DMS153 treated with DMSO at 0.1 percent for 48 hours (cell line): ENCODE results near the gene CETP.

ENCODE experiments used
- DNase-seq: peaks from one replicate; lab custom pipeline; 2025; ENCODE audit not compliant: unreplicated experiment; lab: John Stamatoyannopoulos, UW

The CETP gene

DNA sequence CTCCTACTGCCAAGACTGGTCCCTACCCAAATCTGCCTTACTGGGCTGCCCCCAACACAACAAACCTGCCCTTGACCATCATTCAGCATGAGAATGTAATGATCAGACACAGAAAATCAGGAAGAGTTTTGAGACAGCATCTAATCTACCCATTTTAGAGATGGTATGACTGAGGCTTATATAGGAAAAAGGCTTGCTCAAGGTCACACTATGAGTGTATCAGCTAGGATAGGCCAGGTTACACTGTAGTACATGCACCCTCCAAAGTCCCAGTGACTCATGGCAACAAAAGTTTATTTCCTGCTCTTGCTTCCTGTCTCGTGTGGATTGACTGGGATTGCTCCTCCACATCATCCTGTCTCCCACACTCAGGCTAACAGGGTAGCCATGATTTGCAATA is 55.5 kb downstream of the CETP start:
- no peak for DNase-seq

DNA sequence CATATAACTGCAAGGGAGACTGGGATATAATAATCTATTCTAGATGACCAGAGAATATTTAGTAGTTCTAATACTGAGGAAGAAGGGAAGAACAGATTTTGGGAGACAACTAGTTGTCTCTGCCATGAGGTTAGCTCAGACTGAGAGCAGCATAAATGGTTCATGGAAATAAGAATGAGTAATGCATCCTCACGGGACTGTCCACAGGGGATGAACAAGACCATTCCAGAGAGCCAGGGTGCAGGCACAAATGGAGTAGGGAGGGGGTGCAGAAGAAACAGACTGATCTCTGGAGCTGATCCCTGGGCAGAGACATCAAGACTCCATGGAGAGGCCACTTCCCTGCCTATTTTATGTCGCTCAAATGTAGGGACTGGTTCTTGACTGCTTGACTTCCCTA is 58.0 kb downstream of the CETP start:
- no peak for DNase-seq

DNA sequence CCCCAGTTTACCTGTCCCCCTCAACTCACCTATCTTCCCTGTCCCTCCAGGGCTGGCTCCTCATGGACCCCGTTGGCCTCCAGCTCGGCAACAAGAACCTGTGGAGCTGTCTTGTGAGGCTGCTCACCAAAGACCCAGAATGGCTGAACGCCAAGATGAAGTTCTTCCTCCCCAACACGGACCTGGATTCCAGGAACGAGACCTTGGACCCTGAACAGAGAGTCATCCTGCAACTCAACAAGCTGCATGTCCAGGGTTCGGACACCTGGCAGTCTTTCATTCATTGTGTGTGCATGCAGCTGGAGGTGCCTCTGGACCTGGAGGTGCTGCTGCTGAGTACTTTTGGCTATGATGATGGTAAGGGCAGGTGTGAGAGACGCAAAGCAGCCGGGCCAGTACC is 58.9 kb downstream of the CETP start:
- no peak for DNase-seq

DNA sequence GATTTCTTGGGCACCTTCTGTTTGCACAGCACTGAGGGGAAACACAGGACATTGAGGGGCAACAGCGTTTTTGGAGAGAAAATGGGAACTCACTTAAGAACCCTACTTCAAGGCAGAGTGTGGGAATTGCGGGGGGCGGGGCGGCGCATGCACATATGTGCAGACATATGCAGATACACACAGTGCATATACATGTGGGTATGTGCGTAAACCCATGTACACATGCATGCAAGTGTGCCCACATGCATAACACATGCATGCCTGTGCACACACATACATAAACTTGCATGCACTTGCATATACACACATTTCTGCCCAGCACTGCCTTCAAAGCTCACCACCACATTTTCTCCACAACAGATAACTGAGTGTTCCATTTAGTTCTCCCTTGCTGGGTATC is 60.0 kb downstream of the CETP start:
- DNase-seq: no peak

DNA sequence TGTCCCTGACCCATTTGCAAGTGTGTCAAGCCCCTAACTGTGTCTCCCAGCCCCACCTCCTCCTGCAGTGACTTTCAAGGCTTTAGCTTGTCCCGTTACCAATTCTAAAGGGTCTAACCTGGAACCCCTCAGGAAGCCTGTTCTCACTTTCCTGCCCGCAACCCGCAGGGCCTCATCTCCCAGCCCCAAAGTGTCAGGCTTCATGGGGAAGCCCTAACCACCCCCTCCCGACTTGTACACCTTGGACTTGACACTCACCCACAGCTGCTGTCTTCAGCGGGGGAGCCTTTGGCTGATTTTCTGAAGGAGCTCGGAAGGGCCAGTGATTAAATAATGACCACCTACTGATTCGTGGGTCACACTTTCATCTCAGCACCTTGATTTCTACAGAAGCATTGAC is 60.7 kb downstream of the CETP start:
- no peak for DNase-seq

DNA sequence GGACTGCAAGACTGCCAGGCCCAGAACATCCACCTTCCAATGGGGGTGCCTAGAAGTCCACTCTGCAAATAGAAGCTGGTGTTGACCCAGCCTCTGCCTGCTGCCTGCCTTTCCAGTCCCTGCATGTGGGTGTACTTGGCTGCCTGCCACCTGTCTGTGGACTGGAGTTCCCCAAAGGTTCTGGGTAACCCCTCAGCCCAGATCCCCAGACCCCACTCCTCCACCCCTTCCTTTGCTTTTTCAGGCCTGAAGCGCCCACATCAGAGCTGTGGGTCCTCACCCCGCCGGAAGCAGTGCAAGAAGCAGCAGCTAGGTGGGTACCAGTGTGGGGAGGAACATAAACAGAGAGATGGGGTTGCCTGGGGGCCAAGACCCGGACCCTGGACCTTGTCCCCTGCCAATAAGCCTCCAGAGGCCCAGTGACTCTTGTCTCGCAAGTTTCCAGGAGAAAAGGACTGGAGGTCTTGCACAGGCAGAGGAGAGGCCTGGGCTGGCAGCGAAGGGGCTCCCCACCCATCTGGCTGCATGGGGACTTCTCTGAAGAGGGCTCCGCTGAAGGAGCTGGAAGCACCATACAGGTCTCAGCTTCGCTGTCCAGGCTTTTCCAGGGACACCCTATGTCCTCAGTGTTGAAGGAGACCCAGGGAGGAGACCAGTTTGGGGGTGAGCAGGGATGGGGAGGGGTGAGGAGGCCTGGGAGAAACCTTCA is 61.9 kb downstream of the CETP start:
- DNase-seq: no peak

DNA sequence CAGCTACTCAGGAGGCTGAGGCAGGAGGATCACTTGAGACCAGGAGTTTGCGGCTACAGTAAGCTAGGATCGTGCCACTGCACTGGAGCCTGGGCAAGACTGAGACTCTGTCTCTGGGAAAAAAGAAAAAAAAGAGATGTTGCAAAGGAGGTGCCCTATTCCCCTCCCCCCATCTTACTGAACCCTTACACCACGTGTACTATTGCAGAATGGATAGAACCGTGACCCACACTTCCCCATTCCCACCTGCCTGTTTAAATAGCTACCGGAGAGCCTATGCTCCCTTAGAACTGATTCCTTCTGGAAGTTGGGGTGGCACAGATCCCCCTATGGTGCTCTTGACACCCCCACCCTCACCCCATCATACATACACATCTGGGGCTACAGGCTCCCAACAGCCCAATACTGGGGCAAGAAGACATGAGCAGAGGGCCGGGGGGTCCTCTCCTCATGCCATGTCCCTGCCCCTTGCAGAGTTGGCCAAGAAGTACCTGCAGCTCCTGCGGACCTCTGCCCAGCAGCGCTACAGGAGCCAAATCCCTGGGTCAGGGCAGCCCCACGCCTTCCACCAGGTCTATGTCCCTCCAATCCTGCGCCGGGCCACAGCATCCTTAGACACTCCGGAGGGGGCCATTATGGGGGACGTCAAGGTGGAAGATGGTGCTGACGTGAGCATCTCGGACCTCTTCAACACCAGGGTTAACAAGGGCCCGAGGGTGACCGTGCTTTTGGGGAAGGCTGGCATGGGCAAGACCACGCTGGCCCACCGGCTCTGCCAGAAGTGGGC is 63.3 kb downstream of the CETP start:
- DNase-seq: no peak

DNA sequence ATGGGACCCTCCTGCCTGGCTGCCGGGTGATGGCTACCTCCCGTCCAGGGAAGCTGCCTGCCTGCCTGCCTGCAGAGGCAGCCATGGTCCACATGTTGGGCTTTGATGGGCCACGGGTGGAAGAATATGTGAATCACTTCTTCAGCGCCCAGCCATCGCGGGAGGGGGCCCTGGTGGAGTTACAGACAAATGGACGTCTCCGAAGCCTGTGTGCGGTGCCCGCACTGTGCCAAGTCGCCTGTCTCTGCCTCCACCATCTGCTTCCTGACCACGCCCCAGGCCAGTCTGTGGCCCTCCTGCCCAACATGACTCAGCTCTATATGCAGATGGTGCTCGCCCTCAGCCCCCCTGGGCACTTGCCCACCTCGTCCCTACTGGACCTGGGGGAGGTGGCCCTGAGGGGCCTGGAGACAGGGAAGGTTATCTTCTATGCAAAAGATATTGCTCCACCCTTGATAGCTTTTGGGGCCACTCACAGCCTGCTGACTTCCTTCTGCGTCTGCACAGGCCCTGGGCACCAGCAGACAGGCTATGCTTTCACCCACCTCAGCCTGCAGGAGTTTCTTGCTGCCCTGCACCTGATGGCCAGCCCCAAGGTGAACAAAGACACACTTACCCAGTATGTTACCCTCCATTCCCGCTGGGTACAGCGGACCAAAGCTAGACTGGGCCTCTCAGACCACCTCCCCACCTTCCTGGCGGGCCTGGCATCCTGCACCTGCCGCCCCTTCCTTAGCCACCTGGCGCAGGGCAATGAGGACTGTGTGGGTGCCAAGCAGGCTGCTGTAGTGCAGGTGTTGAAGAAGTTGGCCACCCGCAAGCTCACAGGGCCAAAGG is 64.4 kb downstream of the CETP start:
- no peak for DNase-seq

DNA sequence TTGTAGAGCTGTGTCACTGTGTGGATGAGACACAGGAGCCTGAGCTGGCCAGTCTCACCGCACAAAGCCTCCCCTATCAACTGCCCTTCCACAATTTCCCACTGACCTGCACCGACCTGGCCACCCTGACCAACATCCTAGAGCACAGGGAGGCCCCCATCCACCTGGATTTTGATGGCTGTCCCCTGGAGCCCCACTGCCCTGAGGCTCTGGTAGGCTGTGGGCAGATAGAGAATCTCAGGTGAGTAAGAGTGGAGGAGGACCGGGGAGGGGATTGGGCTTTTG is 65.0 kb downstream of the CETP start:
- DNase-seq: no peak

DNA sequence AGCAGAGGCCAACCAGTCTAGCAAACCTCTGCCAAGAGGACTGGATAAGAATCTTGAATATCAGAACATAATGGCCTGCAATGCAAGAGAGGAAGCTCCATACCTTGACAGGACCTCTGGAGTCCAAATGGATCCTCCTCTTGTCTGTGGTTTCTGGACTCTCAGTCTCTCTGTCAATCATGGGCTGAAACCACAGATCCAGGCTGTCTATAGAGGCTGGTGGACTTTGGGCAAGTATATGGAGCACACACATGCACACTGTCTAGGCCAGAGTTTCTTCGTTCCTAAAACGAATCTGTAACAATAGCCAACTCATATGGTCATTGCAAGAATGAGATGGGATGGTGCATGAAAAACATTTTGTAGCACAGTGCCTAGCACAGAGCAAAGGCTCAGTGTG is 65.3 kb downstream of the CETP start:
- DNase-seq: no peak

DNA sequence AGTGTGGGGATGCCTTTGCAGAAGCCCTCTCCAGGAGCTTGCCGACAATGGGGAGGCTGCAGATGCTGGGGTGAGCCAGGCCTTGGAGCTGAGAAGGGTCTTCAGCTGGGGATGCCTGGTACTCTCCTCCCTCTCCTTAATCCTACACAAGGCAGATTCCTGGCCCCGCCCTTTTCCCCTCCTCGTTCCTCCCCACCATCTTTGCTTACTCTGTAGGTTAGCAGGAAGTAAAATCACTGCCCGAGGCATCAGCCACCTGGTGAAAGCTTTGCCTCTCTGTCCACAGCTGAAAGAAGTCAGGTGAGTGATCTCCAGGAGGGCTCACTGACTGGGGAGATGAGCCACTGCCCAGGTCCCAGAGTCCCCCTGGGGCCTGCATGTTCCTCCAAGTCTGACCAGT is 66.3 kb downstream of the CETP start:
- no peak for DNase-seq

DNA sequence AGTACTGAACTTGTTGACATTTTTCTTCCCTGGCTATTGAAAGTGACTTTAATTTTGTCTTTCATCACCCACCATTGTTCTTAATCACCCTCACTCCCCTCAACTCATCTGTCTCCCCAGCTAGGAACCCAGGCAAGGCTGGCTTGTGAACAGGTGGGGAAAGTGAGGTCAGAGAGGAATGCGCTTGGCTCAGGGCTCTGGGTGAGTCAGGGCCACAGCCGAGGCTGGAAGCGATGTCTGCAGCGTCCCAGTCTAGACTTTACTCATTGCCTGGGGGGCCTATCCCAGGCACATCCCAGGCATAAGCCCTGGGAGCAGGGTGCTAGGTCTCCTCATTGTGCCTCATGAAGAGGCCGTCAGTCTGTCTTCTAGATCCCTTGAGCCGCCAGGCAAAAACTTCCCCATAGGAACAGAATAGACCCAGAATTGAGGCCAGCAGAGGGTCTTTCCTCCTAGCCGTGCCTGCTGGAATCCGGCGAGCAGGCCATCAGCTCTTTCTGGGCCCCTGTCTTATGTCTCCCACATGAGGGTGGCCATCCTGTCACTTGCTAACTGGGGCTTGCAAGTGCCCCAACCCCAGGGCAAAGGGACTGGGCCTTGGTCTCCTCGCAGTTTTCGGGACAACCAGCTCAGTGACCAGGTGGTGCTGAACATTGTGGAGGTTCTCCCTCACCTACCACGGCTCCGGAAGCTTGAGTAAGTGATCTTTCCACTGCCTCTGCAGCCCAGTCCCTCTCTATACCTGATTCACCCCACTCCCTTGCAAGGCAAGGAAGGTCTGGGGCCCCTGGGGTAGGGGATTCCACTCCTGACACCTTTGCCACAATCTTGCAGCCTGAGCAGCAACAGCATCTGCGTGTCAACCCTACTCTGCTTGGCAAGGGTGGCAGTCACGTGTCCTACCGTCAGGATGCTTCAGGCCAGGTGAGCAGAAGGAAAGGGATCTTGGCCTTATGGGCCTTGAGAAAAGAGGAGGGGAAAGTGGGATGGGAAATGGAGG is 67.7 kb downstream of the CETP start:
- no peak for DNase-seq

DNA sequence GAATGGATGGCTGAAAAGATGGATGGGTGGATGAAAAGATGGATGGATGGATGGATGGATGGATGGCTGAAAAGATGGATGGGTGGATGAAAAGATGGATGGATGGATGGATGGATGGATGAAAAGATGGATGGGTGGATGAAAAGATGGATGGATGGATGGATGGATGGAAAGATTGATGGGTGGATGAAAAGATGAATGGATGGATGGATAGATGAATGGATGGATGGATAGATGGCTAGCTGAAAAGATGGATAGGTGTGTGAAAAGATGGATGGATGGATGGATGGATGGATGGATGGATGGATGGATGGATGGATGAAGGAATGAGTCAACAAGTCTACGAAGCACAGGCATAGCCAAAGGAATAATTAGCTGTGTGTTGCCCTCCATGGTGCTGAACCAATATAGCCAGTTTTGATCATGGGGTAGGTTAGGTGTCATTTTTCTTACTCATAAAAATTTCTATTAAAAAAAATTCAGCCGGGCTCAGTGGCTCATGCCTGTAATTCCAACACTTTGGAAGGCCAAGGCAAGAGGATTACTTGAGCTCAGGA is 68.7 kb downstream of the CETP start:
- no peak for DNase-seq

DNA sequence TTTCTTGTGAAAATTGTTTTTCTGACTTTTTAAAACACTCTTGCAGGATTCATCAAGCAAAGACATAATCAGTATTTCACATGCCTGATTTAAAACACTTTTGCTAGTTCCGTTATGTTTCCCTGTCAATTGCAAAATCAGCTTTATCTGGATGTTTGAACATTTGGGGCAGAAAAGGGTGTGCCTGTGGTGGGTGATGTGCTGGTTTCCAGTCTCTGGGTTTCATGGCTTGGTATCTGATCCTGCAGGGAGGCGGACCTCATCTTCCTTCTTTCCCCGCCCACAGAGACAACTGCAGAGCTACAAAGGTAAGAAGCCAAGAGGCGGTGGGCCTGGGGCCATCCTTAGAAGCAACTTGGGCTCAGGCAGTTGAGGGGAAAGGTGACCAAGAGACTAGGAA is 69.4 kb downstream of the CETP start:
- no peak for DNase-seq

DNA sequence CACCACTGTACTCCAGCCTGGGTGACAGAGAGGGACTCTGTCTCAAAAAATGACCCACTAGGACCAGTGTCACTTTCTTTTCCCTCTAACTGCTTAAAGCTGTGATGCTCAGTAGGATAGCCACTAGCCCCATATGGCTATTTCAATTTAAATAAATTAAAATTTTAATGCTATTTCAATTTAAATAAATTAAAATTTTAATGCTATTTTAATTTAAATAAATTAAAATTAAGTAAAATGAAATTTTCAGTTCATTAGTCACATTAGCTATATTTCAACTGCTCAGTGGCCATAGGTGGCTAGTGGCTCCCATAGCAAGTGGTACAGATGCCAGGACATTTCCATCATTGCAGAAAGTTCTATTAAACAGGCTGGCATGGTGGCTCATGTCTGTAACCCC is 70.6 kb downstream of the CETP start:
- no peak for DNase-seq

DNA sequence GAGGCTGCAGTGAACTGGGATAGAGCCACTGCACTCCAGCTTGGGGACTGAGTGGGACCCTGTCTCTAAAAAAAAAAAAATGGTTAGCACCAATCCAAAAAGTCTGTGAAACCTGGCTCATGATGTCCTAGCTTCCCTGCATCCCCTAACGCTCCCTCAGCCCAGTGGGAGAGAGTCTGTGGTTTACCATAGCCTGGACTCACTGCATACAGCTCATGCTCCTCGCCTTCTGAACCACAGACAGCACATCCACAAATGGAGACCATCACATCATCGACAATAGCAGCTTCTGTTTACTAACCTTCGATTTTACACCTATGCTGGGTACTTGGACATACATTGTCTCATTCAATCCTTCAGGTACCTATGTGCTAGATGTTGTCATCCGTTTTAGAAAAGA is 71.2 kb downstream of the CETP start:
- DNase-seq: no peak
